Cardiac muscle cell (in vitro differentiated cells and primary cell): ENCODE measurements around the gene C6orf52. TPM values are rescaled to one million over a fixed set of nuclear protein-coding genes. Genes with fewer than 3 reads are reported as not detected.
A peak's percentile ranks its signal among the peaks of the same experiment; 100 is the strongest.

Experiments used
- DNase-seq, 2 donors: peaks; one replicate each; pipeline versions ENCODE4 v3.0.0 to v3.0.0-alpha.2; 2010 to 2017; ENCODE audit warnings: low read depth in 1 of 2, low spot score in 1 of 2
- H3K27ac ChIP-seq: fragments of 200-600 bp; sonication (generic); 2 replicates; pipeline ENCODE4 v1.5.1; 2016
- H3K27me3 ChIP-seq: fragments of 200-600 bp; sonication (generic); 2 replicates; pipeline ENCODE4 v1.6.0; 2016; ENCODE audit warnings: control low read depth
- H3K36me3 ChIP-seq: fragments of 200-600 bp; sonication (generic); 2 replicates; pipeline ENCODE4 v1.5.1; 2016; ENCODE audit warnings: control low read depth
- H3K4me1 ChIP-seq: fragments of 200-600 bp; sonication (generic); 2 replicates; pipeline ENCODE4 v1.8.1; 2017; ENCODE audit warnings: low read depth, mild to moderate bottlenecking, mixed run types
- H3K4me3 ChIP-seq: fragments of 200-600 bp; sonication (generic); 2 replicates; pipeline ENCODE4 v1.5.1; 2016; ENCODE audit warnings: mild to moderate bottlenecking
- H3K9me3 ChIP-seq: fragments of 200-600 bp; sonication (generic); 2 replicates; pipeline ENCODE4 v1.5.1; 2017; ENCODE audit warnings: low read depth, mild to moderate bottlenecking, control low read depth
- CTCF ChIP-seq: IDR thresholded peaks from 2 replicates; pipeline ENCODE4 v1.5.1; 2012; ENCODE audit warnings: low read depth, mild to moderate bottlenecking, low read length
- polyA plus RNA-seq: library from polyadenylated mRNA; unstranded; fragments of >200 nt; fragmentation: Nextera tagmentation; extraction: Ambion mirVana; gene quantifications from 2 replicates; pipeline ENCODE4 v1.2.1, GENCODE V29; 2016
- total RNA-seq: library from RNA; depleted of rRNA; stranded (reverse); fragments of >200 nt; gene quantifications from 2 replicates; pipeline ENCODE4 v1.2.3, GENCODE V29; 2016

The C6orf52 gene
- total and polyA plus RNA-seq, 2 experiments from 2014 or later = 2.1 to 3.6 TPM

DNA sequence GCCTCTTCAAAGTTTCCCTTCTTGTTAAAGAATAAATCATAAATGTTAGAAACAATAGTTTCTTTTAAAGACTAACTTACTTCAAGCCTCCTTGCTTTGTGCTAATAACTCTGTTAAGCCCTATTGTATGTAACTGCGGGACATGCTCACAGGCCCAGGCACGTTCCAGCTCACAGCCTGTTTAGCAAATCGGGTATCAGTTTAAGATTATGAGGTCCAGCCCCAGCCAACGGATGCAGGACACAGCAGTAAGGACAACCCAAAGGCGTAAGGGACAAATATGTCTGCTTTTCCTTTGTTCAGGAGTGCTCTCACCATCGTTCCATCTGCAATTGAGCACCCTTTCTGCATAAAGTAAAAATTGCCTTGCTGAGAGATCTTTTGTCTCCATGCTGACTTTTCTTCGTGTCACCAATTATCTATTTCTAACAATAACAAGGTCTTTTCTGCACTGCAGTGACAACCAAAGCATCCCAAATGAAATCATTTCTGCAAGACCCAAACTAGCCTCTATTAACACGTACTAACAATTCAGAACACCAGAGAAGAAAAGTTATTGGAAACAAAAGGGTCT, 1.4 kb downstream of the C6orf52 start:
- no peak for DNase-seq
- Histone ChIP-seq H3K4me1 (peaks cover 20% of the 10 kb centered on the region), H3K27ac (peak overlapping the region; percentile 99)

DNA sequence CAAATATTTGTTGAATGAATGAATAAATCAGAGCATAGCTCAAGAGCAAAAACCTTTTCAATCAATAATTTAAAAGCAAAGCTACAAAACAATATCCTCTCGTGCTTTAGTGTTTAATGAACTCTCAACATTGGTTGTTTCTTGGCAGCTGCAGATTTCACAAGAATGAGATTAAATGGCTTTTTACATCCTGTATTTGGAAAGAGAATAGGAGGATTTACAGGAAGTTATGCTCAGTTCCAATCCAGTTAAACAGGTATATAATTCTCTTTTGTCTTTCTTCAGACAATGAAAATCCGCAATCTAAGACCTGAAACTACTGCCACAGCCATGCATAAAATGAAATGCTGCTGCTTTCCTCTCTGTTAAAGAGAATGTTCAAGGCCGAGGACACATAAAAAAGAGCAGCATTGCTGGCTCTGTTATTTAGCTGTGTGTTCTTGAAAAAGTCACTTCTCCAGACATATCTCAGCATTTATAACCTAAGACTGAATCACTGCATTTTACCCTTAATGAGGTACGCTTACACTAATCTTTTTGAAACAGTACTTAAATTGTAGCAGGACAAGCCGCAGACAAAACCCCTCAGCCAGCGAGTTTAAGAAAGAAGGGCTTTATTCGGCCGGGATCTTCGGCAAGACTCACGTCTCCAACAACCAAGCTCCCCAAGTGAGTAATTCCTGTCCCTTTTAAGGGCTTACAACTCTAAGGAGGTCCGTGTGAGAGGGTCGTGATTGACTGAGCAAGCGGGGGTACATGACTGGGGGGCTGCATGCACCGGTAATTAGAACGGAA, 3.6 kb downstream of the C6orf52 start:
- H3K4me1 ChIP-seq = peaks cover 17% of the 10 kb centered on the region
- no peaks in the 10 kb centered on the region for H3K27me3 ChIP-seq
- no peak for TF ChIP-seq CTCF
- H3K4me3 ChIP-seq = no peak overlapping the region
- no peaks in the 10 kb centered on the region for H3K9me3 ChIP-seq
- H3K36me3 ChIP-seq = no peaks in the 10 kb centered on the region
- DNase-seq = peak; percentile 0 to 14
- peak overlapping the region; percentile 99 for H3K27ac ChIP-seq

More for the DNA sequence above, 1.4 kb downstream of the C6orf52 start:
- H3K36me3 ChIP-seq = no peaks in the 10 kb centered on the region
- no peaks in the 10 kb centered on the region for H3K27me3 ChIP-seq
- TF ChIP-seq CTCF = no peak
- no peaks in the 10 kb centered on the region for H3K9me3 ChIP-seq
- H3K4me3 ChIP-seq = peak overlapping the region; percentile 92

DNA sequence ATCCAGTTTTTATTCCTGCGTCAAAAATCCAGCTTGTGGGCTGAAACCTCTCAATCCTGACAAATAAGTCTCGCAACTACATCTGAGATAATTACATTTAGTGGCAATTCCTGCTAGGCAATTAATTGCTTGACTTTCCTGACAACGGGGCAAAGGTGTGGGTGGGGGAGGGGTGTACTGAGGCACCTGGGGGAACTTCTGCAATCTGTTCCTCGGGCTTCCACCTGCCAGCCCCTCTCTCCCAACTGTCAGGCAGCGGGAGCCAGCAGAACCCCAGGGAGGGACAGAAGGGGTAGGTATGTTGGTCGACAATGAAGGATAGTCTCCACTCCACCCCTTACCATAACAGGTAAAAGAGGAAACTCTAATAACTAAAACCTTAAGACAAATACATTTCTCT, 6.8 kb downstream of the C6orf52 start:
- Histone ChIP-seq H3K4me1 (peaks cover 12% of the 10 kb centered on the region), H3K4me3 (no peak overlapping the region), H3K27ac (no peak overlapping the region), H3K9me3 (no peaks in the 10 kb centered on the region), H3K27me3 (no peaks in the 10 kb centered on the region), H3K36me3 (no peaks in the 10 kb centered on the region)
- no peak for TF ChIP-seq CTCF
- DNase-seq = no peak

DNA sequence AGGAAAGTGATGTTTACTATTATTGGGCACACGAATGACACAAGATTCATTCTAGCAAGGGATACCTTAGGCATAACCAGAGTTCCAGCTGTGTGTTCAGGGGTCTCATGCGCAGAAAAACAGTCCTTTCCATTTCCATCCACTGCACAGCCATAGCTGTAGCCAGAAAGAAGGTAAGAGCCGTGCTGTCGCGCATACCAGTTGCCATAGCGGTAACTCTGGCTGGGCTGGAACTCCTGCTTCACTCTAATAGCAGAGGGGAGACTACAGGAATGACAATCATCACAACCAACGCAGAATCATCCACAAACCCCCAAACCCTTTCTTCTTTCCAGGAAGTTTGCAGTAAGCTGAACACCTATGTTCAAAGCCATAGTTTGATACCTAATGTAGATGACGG, 7.5 kb downstream of the C6orf52 start:
- H3K27me3 ChIP-seq = no peaks in the 10 kb centered on the region
- peaks cover 16% of the 10 kb centered on the region for H3K4me1 ChIP-seq
- no peaks in the 10 kb centered on the region for H3K9me3 ChIP-seq
- H3K4me3 ChIP-seq = no peak overlapping the region
- H3K36me3 ChIP-seq = no peaks in the 10 kb centered on the region
- H3K27ac ChIP-seq = no peak overlapping the region
- DNase-seq = no peak
- TF ChIP-seq CTCF = no peak

- no peaks in the 10 kb centered on the region for H3K27me3 ChIP-seq
- H3K9me3 ChIP-seq = no peaks in the 10 kb centered on the region
- DNase-seq = no peak
- H3K27ac ChIP-seq = no peak overlapping the region
- H3K36me3 ChIP-seq = no peaks in the 10 kb centered on the region
- peaks cover 12% of the 10 kb centered on the region for H3K4me1 ChIP-seq
- TF ChIP-seq CTCF = no peak
- no peak overlapping the region for H3K4me3 ChIP-seq
Observed at GRCh38 chr6:10685092-10685915, 9.1 kb downstream of the C6orf52 start.
